Esophagus squamous epithelium (tissue), 4 donors: ENCODE results near the gene CPNE9.

Experiments
- CTCF ChIP-seq, 6 experiments: fragments of 450-650 bp in 4 of 6; fragments of 200-600 bp in 2 of 6; sonication (generic) in 2 of 6; IDR thresholded peaks; one replicate each; pipeline ENCODE4 v1.5.1; 2016 to 2019; ENCODE audit warnings: antibody characterized with exemption in 6 of 6, mild to moderate bottlenecking in 4 of 6, moderate library complexity in 4 of 6
- POLR2A ChIP-seq, 4 donors: fragments of 450-650 bp; IDR thresholded peaks; one replicate each; pipeline ENCODE4 v1.6.1; 2017; ENCODE audit warnings: antibody characterized with exemption in 4 of 4, mild to moderate bottlenecking in 4 of 4, moderate library complexity in 3 of 4

GRCh38 chr3:9736831-9737230, 33.2 kb downstream of the CPNE9 start:
- no peak for TF ChIP-seq CTCF (IDR thresholded peaks at IDR 0.05)
- TF ChIP-seq POLR2A (IDR thresholded peaks at IDR 0.05) = no peak
